Natural killer cell treated with Interleukin-12 subunit alpha and Interleukin-12 subunit beta and Interleukin-15 and Interleukin-18, amount 100 ng/mL, for 72 hours (primary cell): Measurements from ENCODE around the gene DPYD. TPM values are rescaled to one million over a fixed set of nuclear protein-coding genes. Genes with fewer than 3 reads are reported as not detected.

ENCODE experiments used
- ATAC-seq, 2 donors: fragments of 150-1000 bp; cut with Tn5 transposase in 1 of 2; sonication (Bioruptor Pico), chemical (Tn5 transposase) in 1 of 2; 2 replicates each; pipeline ENCODE4 v1.10.0; 2021
- DNase-seq: peaks from one replicate; pipeline ENCODE4 v3.0.0; 2022; ENCODE audit warnings: low spot score
- H3K27ac Mint-ChIP-seq, 2 donors: 1 replicate in 1 of 2; 2 replicates in 1 of 2; pipeline ENCODE4 v1.8.0; 2022; ENCODE audit warnings: mixed read lengths in 2 of 2, mild to moderate bottlenecking in 1 of 2, moderate library complexity in 1 of 2
- H3K27me3 Mint-ChIP-seq, 2 donors: 1 replicate in 1 of 2; 2 replicates in 1 of 2; pipeline ENCODE4 v1.8.0; 2022; ENCODE audit warnings: mixed read lengths in 2 of 2
- H3K36me3 Mint-ChIP-seq: one replicate; pipeline ENCODE4 v1.8.0; 2022; ENCODE audit warnings: mixed read lengths
- H3K4me1 Mint-ChIP-seq, 2 donors: 1 replicate in 1 of 2; 2 replicates in 1 of 2; pipeline ENCODE4 v1.8.0; 2022; ENCODE audit warnings: low read depth in 2 of 2, mixed read lengths in 2 of 2, mild to moderate bottlenecking in 1 of 2
- H3K4me3 Mint-ChIP-seq: one replicate; pipeline ENCODE4 v1.8.0; 2022; ENCODE audit warnings: mixed read lengths
- H3K9me3 Mint-ChIP-seq: 2 replicates; pipeline ENCODE4 v1.8.0; 2022; ENCODE audit warnings: mixed read lengths
- total RNA-seq, 2 donors: library from RNA; stranded (reverse); gene quantifications; one replicate each; pipeline ENCODE4 v1.2.3, GENCODE V29; 2022

DPYD gene
- total RNA-seq, 2 donors from 2014 or later: 33.9 to 34.8 TPM

DNA sequence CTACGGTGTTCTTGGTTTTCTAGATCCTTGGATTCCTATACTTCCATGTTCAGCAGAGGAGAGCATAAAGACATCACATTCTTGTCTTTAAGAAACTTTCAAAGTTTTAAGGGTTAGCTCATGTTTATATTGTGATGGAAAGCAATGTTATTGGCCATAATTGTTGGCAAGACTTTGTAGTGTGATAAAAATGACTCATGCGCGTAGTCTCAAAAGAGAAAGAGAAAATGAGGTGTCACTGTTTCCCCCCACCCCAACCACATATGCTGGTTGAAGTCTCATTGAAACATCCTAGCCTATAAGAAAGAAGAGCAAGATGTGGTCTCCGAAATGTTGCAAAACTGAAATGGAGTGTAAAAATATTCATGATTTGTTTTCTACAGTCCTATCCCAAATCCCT lies 850.5 kb downstream of the DPYD start:
- no peaks in the 10 kb centered on the region for H3K27me3 Mint-ChIP-seq
- no peak overlapping the region for H3K4me3 Mint-ChIP-seq
- ATAC-seq (no peak), DNase-seq (no peak)
- H3K4me1 Mint-ChIP-seq: no peaks in the 10 kb centered on the region
- peaks cover 2% of the 10 kb centered on the region for H3K9me3 Mint-ChIP-seq
- no peaks in the 10 kb centered on the region for H3K36me3 Mint-ChIP-seq
- no peak overlapping the region for H3K27ac Mint-ChIP-seq

DNA sequence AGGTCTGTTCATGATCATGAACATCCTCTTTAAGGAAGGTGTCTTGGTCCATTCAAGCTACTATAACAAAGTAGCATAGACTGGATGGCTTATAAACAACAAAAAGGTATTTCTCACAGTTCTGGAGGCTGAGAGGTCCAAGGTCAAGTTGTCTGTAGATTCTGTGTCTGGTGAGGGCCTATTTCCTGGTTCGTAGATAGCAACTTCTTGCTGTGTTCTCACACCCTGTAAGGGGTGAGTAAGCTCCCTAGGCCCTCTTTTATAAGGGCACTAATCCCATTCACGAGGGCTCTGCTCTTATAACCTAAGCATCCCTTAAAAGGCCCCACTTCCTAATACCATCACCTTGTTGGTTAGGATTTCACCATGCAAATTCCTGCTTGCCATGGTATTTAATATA lies 851.5 kb downstream of the DPYD start:
- Mint-ChIP-seq H3K36me3 (no peaks in the 10 kb centered on the region), H3K4me1 (no peaks in the 10 kb centered on the region), H3K4me3 (no peak overlapping the region), H3K9me3 (peaks cover 2% of the 10 kb centered on the region), H3K27ac (no peak overlapping the region), H3K27me3 (no peaks in the 10 kb centered on the region)
- DNase-seq (no peak), ATAC-seq (no peak)

DNA sequence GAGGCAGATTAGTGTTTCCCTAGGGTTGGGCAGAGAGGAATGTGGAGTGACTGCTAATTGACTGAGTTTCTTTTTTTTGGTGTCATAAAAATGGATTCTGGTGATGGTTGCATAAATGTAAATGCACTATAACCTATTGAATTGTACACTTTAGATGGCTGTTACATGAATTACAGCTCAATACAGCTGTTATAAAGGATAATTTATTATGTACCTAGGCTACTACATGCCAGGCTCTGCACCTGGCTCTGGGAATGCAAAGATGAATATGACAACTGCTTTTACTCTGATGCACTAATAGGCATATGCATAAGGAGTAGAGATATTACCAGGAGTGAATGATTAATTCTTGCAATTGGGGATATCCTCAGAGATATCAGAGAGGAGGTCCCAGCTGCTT lies 854.0 kb downstream of the DPYD start:
- H3K27me3 Mint-ChIP-seq: no peaks in the 10 kb centered on the region
- H3K4me3 Mint-ChIP-seq: no peak overlapping the region
- DNase-seq (no peak), ATAC-seq (no peak)
- H3K4me1 Mint-ChIP-seq: no peaks in the 10 kb centered on the region
- no peaks in the 10 kb centered on the region for H3K36me3 Mint-ChIP-seq
- H3K9me3 Mint-ChIP-seq: peaks cover 2% of the 10 kb centered on the region
- no peak overlapping the region for H3K27ac Mint-ChIP-seq

- H3K36me3 Mint-ChIP-seq: no peaks in the 10 kb centered on the region
- no peak for ATAC-seq
Observed at GRCh38 chr1:97063532-97063931, 857.3 kb downstream of the DPYD start.

GRCh38 chr1:97061604-97062003 lies 859.2 kb downstream of the DPYD start:
- Mint-ChIP-seq H3K27ac (no peak overlapping the region), H3K4me3 (no peak overlapping the region), H3K9me3 (peaks cover 3% of the 10 kb centered on the region), H3K27me3 (peaks cover 0 to 5% of the 10 kb centered on the region in 2 donors), H3K36me3 (no peaks in the 10 kb centered on the region), H3K4me1 (no peaks in the 10 kb centered on the region)
- no peak for DNase-seq
- ATAC-seq: no peak

More at GRCh38 chr1:97063532-97063931, 857.3 kb downstream of the DPYD start:
- Mint-ChIP-seq H3K9me3 (peaks cover 5% of the 10 kb centered on the region), H3K4me3 (no peak overlapping the region), H3K27me3 (peaks cover 0 to 3% of the 10 kb centered on the region in 2 donors), H3K27ac (no peak overlapping the region), H3K4me1 (no peaks in the 10 kb centered on the region)
- DNase-seq: no peak

DNA sequence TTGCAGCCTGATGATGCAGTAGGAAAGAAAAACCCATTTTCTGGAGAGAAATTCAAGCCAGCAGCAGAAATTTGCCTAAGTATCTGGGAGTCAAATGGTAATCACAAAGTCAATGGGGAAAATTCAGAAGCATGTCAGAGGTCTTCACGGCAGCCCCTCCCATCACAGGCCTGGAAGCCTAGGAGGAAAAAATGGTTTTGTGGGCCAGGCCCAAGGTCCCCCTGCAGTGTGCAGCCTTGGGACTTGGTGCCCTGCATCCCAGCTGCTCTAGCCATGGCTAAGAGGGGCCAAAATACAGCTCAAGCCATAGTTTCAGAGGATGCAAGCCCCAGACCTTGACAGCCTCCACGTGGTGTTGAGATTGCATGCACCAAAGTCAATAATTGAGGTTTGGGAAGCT lies 864.4 kb downstream of the DPYD start:
- Mint-ChIP-seq H3K27me3 (peaks cover 0 to 5% of the 10 kb centered on the region in 2 donors), H3K9me3 (peaks cover 6% of the 10 kb centered on the region), H3K4me1 (no peaks in the 10 kb centered on the region), H3K36me3 (no peaks in the 10 kb centered on the region), H3K4me3 (no peak overlapping the region), H3K27ac (no peak overlapping the region)
- ATAC-seq (no peak), DNase-seq (no peak)

GRCh38 chr1:97053268-97053667 lies 867.6 kb downstream of the DPYD start:
- no peak for ATAC-seq
- peaks cover 0 to 6% of the 10 kb centered on the region in 2 donors for H3K27me3 Mint-ChIP-seq
- H3K9me3 Mint-ChIP-seq: peaks cover 3% of the 10 kb centered on the region
- H3K27ac Mint-ChIP-seq: no peak overlapping the region
- H3K4me1 Mint-ChIP-seq: no peaks in the 10 kb centered on the region
- no peak for DNase-seq
- no peaks in the 10 kb centered on the region for H3K36me3 Mint-ChIP-seq
- H3K4me3 Mint-ChIP-seq: no peak overlapping the region

GRCh38 chr1:97051823-97052222 lies 869.0 kb downstream of the DPYD start:
- Mint-ChIP-seq H3K4me1 (no peaks in the 10 kb centered on the region), H3K27me3 (peaks cover 0 to 8% of the 10 kb centered on the region in 2 donors), H3K27ac (no peak overlapping the region), H3K36me3 (no peaks in the 10 kb centered on the region), H3K4me3 (no peak overlapping the region), H3K9me3 (peaks cover 3% of the 10 kb centered on the region)
- no peak for ATAC-seq
- no peak for DNase-seq

- Mint-ChIP-seq H3K4me1 (no peaks in the 10 kb centered on the region), H3K27ac (no peak overlapping the region)
Observed at GRCh38 chr1:97050506-97050905, 870.3 kb downstream of the DPYD start.

GRCh38 chr1:97047421-97047793 lies 873.4 kb downstream of the DPYD start:
- peaks cover 0 to 8% of the 10 kb centered on the region in 2 donors for H3K27me3 Mint-ChIP-seq
- DNase-seq: no peak
- H3K4me3 Mint-ChIP-seq: no peak overlapping the region

More at GRCh38 chr1:97050506-97050905, 870.3 kb downstream of the DPYD start:
- Mint-ChIP-seq H3K9me3 (no peaks in the 10 kb centered on the region), H3K36me3 (no peaks in the 10 kb centered on the region), H3K4me3 (no peak overlapping the region), H3K27me3 (peaks cover 0 to 8% of the 10 kb centered on the region in 2 donors)
- ATAC-seq (no peak), DNase-seq (no peak)

DNA sequence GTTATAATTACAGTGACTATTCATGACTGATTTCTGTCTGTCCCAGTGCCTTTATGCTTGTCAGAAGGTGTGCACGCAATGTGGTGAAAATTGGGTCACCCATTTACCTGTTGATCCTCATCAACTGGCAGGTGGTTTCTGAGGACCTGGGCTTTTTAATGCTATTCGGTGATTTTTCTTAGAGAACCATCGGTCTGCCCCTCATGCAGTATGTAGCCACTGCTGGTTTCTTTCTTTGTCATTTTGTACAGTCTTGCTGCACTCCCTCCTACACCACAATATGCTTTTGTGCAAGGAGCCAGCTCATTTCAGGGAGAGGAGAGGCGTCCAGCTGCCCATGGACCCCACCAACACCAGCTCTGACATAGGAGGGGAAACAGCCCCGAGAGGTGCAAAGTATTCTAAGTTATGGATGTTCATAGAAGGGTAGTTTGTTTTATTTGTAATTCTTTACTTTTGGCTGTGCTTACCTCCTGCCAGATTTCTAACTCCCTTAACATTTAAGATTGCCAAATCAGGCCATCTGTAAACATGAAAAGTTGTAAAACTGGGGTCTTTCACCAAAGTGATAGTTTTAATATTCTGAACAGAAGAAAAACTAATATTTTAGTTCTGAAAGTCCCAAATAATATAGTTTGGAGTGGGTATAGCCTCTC lies 873.9 kb downstream of the DPYD start:
- H3K4me1 Mint-ChIP-seq: no peaks in the 10 kb centered on the region
- no peak overlapping the region for H3K27ac Mint-ChIP-seq
- no peak for ATAC-seq
- no peaks in the 10 kb centered on the region for H3K9me3 Mint-ChIP-seq
- H3K36me3 Mint-ChIP-seq: no peaks in the 10 kb centered on the region
- no peak overlapping the region for H3K4me3 Mint-ChIP-seq
- peaks cover 0 to 8% of the 10 kb centered on the region in 2 donors for H3K27me3 Mint-ChIP-seq
- no peak for DNase-seq

More at GRCh38 chr1:97047421-97047793, 873.4 kb downstream of the DPYD start:
- no peak for ATAC-seq
- no peaks in the 10 kb centered on the region for H3K36me3 Mint-ChIP-seq
- H3K27ac Mint-ChIP-seq: no peak overlapping the region
- no peaks in the 10 kb centered on the region for H3K9me3 Mint-ChIP-seq
- no peaks in the 10 kb centered on the region for H3K4me1 Mint-ChIP-seq

- Mint-ChIP-seq H3K4me1 (no peaks in the 10 kb centered on the region), H3K4me3 (no peak overlapping the region), H3K27ac (no peak overlapping the region), H3K27me3 (peaks cover 0 to 8% of the 10 kb centered on the region in 2 donors), H3K9me3 (peaks cover 12% of the 10 kb centered on the region), H3K36me3 (peaks cover 5% of the 10 kb centered on the region)
- DNase-seq (no peak), ATAC-seq (peak in 1 of 2 donors; percentile 31)
Observed at GRCh38 chr1:97044159-97044760, 876.6 kb downstream of the DPYD start.

DNA sequence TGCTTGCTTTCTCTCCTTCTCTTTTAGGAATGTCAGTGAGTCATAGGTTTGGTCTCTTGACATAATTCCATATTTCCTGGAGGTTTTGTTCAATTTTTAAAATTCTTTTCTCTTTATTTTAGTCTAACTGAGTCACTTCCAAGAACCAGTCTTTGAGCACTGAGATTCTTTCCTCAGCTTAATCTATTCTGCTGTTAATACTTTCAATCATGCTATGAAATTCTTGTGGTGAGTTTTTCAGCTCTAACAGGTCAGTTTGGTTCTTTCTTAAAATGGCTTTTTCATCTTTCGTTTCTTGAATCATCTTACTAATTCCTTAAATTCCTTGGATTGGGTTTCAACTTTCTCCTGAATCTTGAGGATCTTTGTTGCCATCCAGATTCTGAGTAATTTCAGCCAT lies 878.3 kb downstream of the DPYD start:
- Mint-ChIP-seq H3K27ac (no peak overlapping the region), H3K9me3 (peaks cover 13% of the 10 kb centered on the region), H3K4me3 (no peak overlapping the region), H3K27me3 (no peaks in the 10 kb centered on the region), H3K36me3 (peaks cover 6% of the 10 kb centered on the region), H3K4me1 (no peaks in the 10 kb centered on the region)
- DNase-seq (no peak), ATAC-seq (no peak)

- no peak for ATAC-seq
- Mint-ChIP-seq H3K27me3 (no peaks in the 10 kb centered on the region), H3K9me3 (peaks cover 13% of the 10 kb centered on the region), H3K27ac (no peak overlapping the region), H3K4me1 (no peaks in the 10 kb centered on the region), H3K36me3 (peaks cover 6% of the 10 kb centered on the region), H3K4me3 (no peak overlapping the region)
- no peak for DNase-seq
Observed at GRCh38 chr1:97041026-97041425, 879.8 kb downstream of the DPYD start.
